Transverse colon (tissue), 4 donors: ENCODE results near the gene SENP3. TPM values are rescaled to one million over a fixed set of nuclear protein-coding genes. Genes with fewer than 3 reads are reported as not detected.

Experiments used
- DNase-seq: peaks from one replicate; pipeline ENCODE4 v3.0.0-alpha.2; 2019
- H3K27ac ChIP-seq, 4 donors: fragments of 200-600 bp; sonication (generic); 2 replicates each; pipeline ENCODE4 v1.5.1; 2016 to 2018; ENCODE audit warnings: inconsistent platforms in 4 of 4
- H3K27me3 ChIP-seq: fragments of 200-600 bp; sonication (generic); 2 replicates; pipeline ENCODE4 v1.5.1; 2017; ENCODE audit warnings: inconsistent platforms
- H3K36me3 ChIP-seq, 4 donors: fragments of 200-600 bp; sonication (generic); 2 replicates each; pipeline ENCODE4 v1.5.1; 2017 to 2019; ENCODE audit warnings: inconsistent platforms in 4 of 4
- H3K4me1 ChIP-seq, 4 donors: fragments of 200-600 bp; sonication (generic); 2 replicates each; pipeline ENCODE4 v1.5.1; 2017 to 2020; ENCODE audit warnings: inconsistent platforms in 4 of 4
- H3K4me3 ChIP-seq, 4 donors: fragments of 200-600 bp; sonication (generic); 1 replicate in 1 of 4; 2 replicates in 3 of 4; pipeline versions ENCODE4 v1.5.1 to v1.6.1; 2017 to 2019; ENCODE audit warnings: inconsistent platforms in 4 of 4
- H3K9me3 ChIP-seq, 2 donors: fragments of 200-600 bp; sonication (generic); 2 replicates each; pipeline ENCODE4 v1.5.1; 2017 to 2019; ENCODE audit warnings: inconsistent platforms in 2 of 2
- EP300 ChIP-seq: sonication (generic); formaldehyde crosslinking; IDR thresholded peaks from one replicate; pipeline ENCODE4 v1.6.1; 2017; ENCODE audit warnings: antibody characterized with exemption, low read depth
- POLR2A ChIP-seq: fragments of 450-650 bp; IDR thresholded peaks from one replicate; pipeline ENCODE4 v1.6.1; 2016; ENCODE audit warnings: antibody characterized with exemption, mild to moderate bottlenecking, moderate library complexity
- POLR2AphosphoS5 ChIP-seq, 3 donors: sonication (generic); formaldehyde crosslinking; IDR thresholded peaks; one replicate each; pipeline ENCODE4 v1.6.1; 2016; ENCODE audit warnings: antibody characterized with exemption in 3 of 3
- WGBS, 2 donors: methylation state at CpG; one replicate each; pipeline ENCODE4 v1.1.5; 2018; ENCODE audit warnings: low coverage in 1 of 2; 5-methylcytosine and 5-hydroxymethylcytosine counted together
- in situ Hi-C, 4 donors: fragments of 200-750 bp; cut with MboI; loops; one replicate each; pipeline versions ENCODE4 v1.15.0 to v1.15.1; 2017; ENCODE audit warnings: low sequenced_read_pairs in 3 of 4, low pct_ligation_motif_present in 1 of 4, low pct_unique_long_range_greater_than_20kb in 1 of 4
- intact Hi-C: fragments of 100-400 bp; cut with DNase I; formaldehyde crosslinking; loops from one replicate; pipeline ENCODE4 v1.15.1; 2023; ENCODE audit warnings: low total_unique reads
- total RNA-seq, 4 donors: library from RNA; depleted of rRNA; stranded (reverse); fragments of >200 nt; gene quantifications; one replicate each; pipeline ENCODE4 v1.1.0, GENCODE V29; 2016
- TF ChIP-seq, protein P1 (sequence below), 5 experiments: fragments of 200-600 bp in 3 of 5; fragments of 450-650 bp in 2 of 5; sonication (generic) in 3 of 5; IDR thresholded peaks; 1 replicate in 2 of 5; 2 replicates in 3 of 5; pipeline ENCODE4 v1.5.1; 2016 to 2017; ENCODE audit warnings: antibody characterized with exemption in 5 of 5, inconsistent platforms in 3 of 5, mild to moderate bottlenecking in 2 of 5, moderate library complexity in 1 of 5

Gene SENP3
- total RNA-seq, 4 donors from 2014 or later: 37.0 to 159 (median 45.2) TPM

- WGBS, 2 donors: 75 to 100% methylated on average over 1 to 3 of the region's 3 CpGs
- in situ Hi-C loops (no loop called here), intact Hi-C loops (no loop called here)
- no peak for TF ChIP-seq POLR2A
- no peak for TF ChIP-seq EP300
- TF ChIP-seq POLR2AphosphoS5 (IDR thresholded peaks at IDR 0.05): no peak
- TF ChIP-seq, protein P1, sequence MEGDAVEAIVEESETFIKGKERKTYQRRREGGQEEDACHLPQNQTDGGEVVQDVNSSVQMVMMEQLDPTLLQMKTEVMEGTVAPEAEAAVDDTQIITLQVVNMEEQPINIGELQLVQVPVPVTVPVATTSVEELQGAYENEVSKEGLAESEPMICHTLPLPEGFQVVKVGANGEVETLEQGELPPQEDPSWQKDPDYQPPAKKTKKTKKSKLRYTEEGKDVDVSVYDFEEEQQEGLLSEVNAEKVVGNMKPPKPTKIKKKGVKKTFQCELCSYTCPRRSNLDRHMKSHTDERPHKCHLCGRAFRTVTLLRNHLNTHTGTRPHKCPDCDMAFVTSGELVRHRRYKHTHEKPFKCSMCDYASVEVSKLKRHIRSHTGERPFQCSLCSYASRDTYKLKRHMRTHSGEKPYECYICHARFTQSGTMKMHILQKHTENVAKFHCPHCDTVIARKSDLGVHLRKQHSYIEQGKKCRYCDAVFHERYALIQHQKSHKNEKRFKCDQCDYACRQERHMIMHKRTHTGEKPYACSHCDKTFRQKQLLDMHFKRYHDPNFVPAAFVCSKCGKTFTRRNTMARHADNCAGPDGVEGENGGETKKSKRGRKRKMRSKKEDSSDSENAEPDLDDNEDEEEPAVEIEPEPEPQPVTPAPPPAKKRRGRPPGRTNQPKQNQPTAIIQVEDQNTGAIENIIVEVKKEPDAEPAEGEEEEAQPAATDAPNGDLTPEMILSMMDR (IDR thresholded peaks at IDR 0.05): no peak
- H3K36me3 ChIP-seq: no peaks in the 10 kb centered on the region
- no peak for DNase-seq
- H3K27me3 ChIP-seq: no peaks in the 10 kb centered on the region
- H3K9me3 ChIP-seq: no peaks in the 10 kb centered on the region
- H3K4me1 ChIP-seq: peaks cover 16 to 34% (median 27%) of the 10 kb centered on the region in 4 donors
- no peak overlapping the region for H3K27ac ChIP-seq
- no peak overlapping the region for H3K4me3 ChIP-seq
Observed at GRCh38 chr17:7611635-7612293, 50.0 kb downstream of the SENP3 start.

DNA sequence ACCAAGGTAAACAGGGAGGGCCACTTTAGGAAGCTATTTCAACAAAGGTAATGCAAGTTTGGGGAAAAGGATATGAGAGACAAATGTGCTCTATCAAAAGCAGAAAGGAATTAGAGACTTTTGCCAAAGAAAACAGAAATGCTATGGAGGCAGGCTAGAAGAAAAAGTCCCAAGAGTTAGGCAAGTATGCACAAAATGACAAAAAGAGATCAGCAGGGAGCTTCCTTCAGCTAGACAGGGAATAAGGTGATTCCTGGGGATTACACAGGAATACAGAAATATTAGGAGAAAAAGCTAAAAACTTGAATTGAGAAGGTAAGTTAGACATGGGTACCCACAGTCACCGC lies 50.5 kb downstream of the SENP3 start:
- Histone ChIP-seq H3K4me1 (peaks cover 16 to 34% (median 27%) of the 10 kb centered on the region in 4 donors), H3K36me3 (no peaks in the 10 kb centered on the region), H3K27me3 (no peaks in the 10 kb centered on the region), H3K9me3 (no peaks in the 10 kb centered on the region), H3K4me3 (no peak overlapping the region), H3K27ac (no peak overlapping the region)
- 96 to 100% methylated on average over 1 of the region's 1 CpG for WGBS, 2 donors
- no peak for DNase-seq
- in situ Hi-C loops (no loop called here), intact Hi-C loops (no loop called here)
- TF ChIP-seq POLR2AphosphoS5 (IDR thresholded peaks at IDR 0.05): no peak
- no peak for TF ChIP-seq EP300
- TF ChIP-seq, protein P1 (IDR thresholded peaks at IDR 0.05): no peak
- no peak for TF ChIP-seq POLR2A

- DNase-seq: no peak
- WGBS, 2 donors: 7% methylated on average over 20 of the region's 20 CpGs; no CpG with 5 or more reads in 1 of the 2 donors
- in situ Hi-C loops: no loop called here
Observed at GRCh38 chr17:7613769-7614424, 52.2 kb downstream of the SENP3 start.

More at GRCh38 chr17:7613769-7614424, 52.2 kb downstream of the SENP3 start:
- peak overlapping the region; percentile 61 to 92 (median 71) for H3K4me3 ChIP-seq
- H3K27me3 ChIP-seq: no peaks in the 10 kb centered on the region
- H3K9me3 ChIP-seq: no peaks in the 10 kb centered on the region
- TF ChIP-seq, protein P1 (IDR thresholded peaks at IDR 0.05): no peak
- TF ChIP-seq EP300 (no peak), POLR2AphosphoS5 (IDR thresholded peaks at IDR 0.05) (no peak), POLR2A (no peak)
- H3K36me3 ChIP-seq: no peaks in the 10 kb centered on the region
- intact Hi-C loops: no loop called here
- peak overlapping the region; percentile 90 to 98 (median 96) for H3K27ac ChIP-seq
- H3K4me1 ChIP-seq: peaks cover 16 to 34% (median 27%) of the 10 kb centered on the region in 4 donors
